ENCODE data around the gene ZBTB7B. TPM values are rescaled to one million over a fixed set of nuclear protein-coding genes. Genes with fewer than 3 reads are reported as not detected.
A peak's percentile ranks its signal among the peaks of the same experiment; 100 is the strongest.

Gene ZBTB7B
- total and polyA plus RNA-seq, 9 of the 15 experiments (the other 6 are each of a cell fraction or from before 2014, with no cell fraction given): 0.04 to 46.5 (median 15.2) TPM

- intact Hi-C loops (cut with micrococcal nuclease): loop anchor here (5.0 kb wide), 1 partner anchor 119 kb away; no protein-coding TSS in a partner anchor
- Histone ChIP-seq H3K4me1 (replicated peaks in 1 of 2; ENCODE audit: control insufficient read depth in 2 of 2, insufficient read depth in 2 of 2, low read length in 2 of 2) (peaks cover 19 to 42% of the 10 kb centered on the region in 2 experiments), H2AFZ (ENCODE audit: low read depth, low read length) (no peak overlapping the region), H3K27me3 (ENCODE audit: control insufficient read depth in 2 of 2, insufficient read depth in 2 of 2, low read length in 2 of 2) (no peaks in the 10 kb centered on the region), H3K9me1 (ENCODE audit: control insufficient read depth, insufficient read depth, low read length) (no peaks in the 10 kb centered on the region), H3K9me3 (replicated peaks; ENCODE audit: control insufficient read depth, insufficient read depth, low read depth, low read length) (no peaks in the 10 kb centered on the region), H3K4me2 (ENCODE audit: insufficient read depth, low read length) (peak overlapping the region; percentile 90; the same call in 1 of the 2 replicates), H4K20me1 (replicated peaks; ENCODE audit: control insufficient read depth, insufficient read depth, low read length) (no peaks in the 10 kb centered on the region), H3K4me3 (peak overlapping the region; percentile 91; the same call in 1 of the 2 replicates), H3K27ac (ENCODE audit: extremely low read depth, low read depth, low read length) (peak overlapping the region; percentile 99; the same call in 1 of the 3 replicates), H3K79me2 (ENCODE audit: control insufficient read depth, insufficient read depth, low read length) (peaks cover 36% of the 10 kb centered on the region), H3K36me3 (ENCODE audit: control insufficient read depth, insufficient read depth, low read length) (peaks cover 68% of the 10 kb centered on the region; the same call in 2 of the 3 replicates), H3K9ac (ENCODE audit: insufficient read depth in 1 of 2, low read depth in 2 of 2, low read length in 2 of 2) (peak overlapping the region; percentile 76 to 97)
- CTCF ChIA-PET (ENCODE audit: low intra/inter-chr PET ratio): interaction anchor here (0.9 to 2.7 kb wide), 4 partner anchors 55 to 403 kb away, joined by 4 to 28 read pairs (median 6); no protein-coding TSS in a partner anchor
- no peak for FAIRE-seq
- no peak for TF ChIP-seq UBTF (IDR thresholded peaks at IDR 0.05; ENCODE audit: borderline replicate concordance in 1 of 2, low read depth in 2 of 2, low read length in 2 of 2)
- TF ChIP-seq POLR2AphosphoS5 (IDR thresholded peaks at IDR 0.05; ENCODE audit: control insufficient read depth, insufficient read depth, low read depth, low read length): 0 out of 2 replicates have a peak, but pooled peaks have one; percentile 11
- no peak for TF ChIP-seq POLR3A (IDR thresholded peaks at IDR 0.05; ENCODE audit: borderline replicate concordance, extremely low read depth, insufficient read depth, insufficient read length)
- TF ChIP-seq NR1H2 (CRISPR knock-in tag; IDR thresholded peaks at IDR 0.05): no peak
- TF ChIP-seq CTBP1 (IDR thresholded peaks at IDR 0.05; ENCODE audit: borderline replicate concordance): no peak
- DNase-seq (ENCODE audit: extremely low read depth in 1 of 4, low spot score in 3 of 4): no peak
- no TSS peak for BruUV-seq (replicated peaks)
- no peak for ATAC-seq
- POLR2A ChIA-PET: interaction anchor here (0.5 to 7.0 kb wide), 4 partner anchors 11 to 110 kb away, joined by 3 to 80 read pairs (median 8); partner anchors contain the start of genes CKS1B, FLAD1 and SHC1
- 78% methylated on average over 6 of the region's 6 CpGs for WGBS (ENCODE audit: insufficient coverage, low coverage, missing lambda C conversion rate)
- in situ Hi-C loops (cut with MboI): no loop called here
Observed at GRCh38 chr1:154962795-154963330, 39.7 kb upstream of the ZBTB7B start.

Measured in K562 (cell line).